ENCODE data around the gene BCL11B.

DNA sequence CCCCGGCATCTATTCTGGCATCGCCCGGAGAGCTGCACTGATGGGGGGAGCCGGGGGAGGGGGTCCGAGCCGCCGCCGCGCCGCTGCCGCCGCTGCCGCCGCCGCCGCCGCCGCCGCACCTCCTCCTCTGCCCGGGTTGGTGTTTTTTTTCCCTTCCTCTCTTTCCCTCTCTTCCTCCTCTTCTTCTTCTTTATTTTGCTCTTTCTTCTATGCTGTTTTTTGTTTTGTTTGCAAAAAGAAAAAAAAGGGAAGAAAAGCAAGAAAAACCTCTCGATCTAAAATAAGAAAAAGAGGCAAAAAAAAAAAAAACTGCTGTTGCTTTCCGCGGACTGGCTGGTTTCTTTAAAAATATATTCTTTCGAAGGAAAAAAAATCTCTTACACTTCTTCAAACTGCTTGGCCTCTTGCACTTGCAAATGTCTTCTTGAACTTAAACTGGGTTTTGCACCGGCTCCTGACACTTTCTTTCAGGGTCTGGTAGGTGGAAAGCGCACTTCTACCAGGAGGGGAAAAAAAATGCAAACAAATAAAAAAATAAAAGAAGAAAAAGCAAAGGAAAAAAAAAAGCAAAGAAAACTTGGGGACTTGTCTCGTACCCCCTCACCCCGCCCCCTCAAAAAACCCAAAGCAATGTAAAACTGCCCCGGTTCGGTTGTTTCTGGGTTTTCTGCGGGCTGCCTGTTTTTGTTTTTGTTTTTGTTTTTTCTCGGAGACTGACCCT is 616 bp downstream of the BCL11B start:
- no peak for TF ChIP-seq HMG20B (CRISPR knock-in tag; IDR thresholded peaks at IDR 0.05)
- TF ChIP-seq NFXL1 (CRISPR knock-in tag; IDR thresholded peaks at IDR 0.05), result no peak
- no peak for TF ChIP-seq EP300 (IDR thresholded peaks at IDR 0.05; ENCODE audit: low read length)
- TF ChIP-seq, protein P1, sequence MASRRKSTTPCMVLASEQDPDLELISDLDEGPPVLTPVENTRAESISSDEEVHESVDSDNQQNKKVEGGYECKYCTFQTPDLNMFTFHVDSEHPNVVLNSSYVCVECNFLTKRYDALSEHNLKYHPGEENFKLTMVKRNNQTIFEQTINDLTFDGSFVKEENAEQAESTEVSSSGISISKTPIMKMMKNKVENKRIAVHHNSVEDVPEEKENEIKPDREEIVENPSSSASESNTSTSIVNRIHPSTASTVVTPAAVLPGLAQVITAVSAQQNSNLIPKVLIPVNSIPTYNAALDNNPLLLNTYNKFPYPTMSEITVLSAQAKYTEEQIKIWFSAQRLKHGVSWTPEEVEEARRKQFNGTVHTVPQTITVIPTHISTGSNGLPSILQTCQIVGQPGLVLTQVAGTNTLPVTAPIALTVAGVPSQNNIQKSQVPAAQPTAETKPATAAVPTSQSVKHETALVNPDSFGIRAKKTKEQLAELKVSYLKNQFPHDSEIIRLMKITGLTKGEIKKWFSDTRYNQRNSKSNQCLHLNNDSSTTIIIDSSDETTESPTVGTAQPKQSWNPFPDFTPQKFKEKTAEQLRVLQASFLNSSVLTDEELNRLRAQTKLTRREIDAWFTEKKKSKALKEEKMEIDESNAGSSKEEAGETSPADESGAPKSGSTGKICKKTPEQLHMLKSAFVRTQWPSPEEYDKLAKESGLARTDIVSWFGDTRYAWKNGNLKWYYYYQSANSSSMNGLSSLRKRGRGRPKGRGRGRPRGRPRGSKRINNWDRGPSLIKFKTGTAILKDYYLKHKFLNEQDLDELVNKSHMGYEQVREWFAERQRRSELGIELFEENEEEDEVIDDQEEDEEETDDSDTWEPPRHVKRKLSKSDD (conservative IDR thresholded peaks at IDR 0.05; ENCODE audit: low read length), result no peak
- no peak for TF ChIP-seq ESRRA (IDR thresholded peaks at IDR 0.05; ENCODE audit: borderline replicate concordance, low read depth)
- TF ChIP-seq PHTF2 (CRISPR knock-in tag; IDR thresholded peaks at IDR 0.05), result no peak
- no peak for TF ChIP-seq HNRNPUL1 (IDR thresholded peaks at IDR 0.05; ENCODE audit: low read length)
- no peak for TF ChIP-seq HDAC6 (IDR thresholded peaks at IDR 0.05; ENCODE audit: low read depth, low read length)
- TF ChIP-seq, protein P2, sequence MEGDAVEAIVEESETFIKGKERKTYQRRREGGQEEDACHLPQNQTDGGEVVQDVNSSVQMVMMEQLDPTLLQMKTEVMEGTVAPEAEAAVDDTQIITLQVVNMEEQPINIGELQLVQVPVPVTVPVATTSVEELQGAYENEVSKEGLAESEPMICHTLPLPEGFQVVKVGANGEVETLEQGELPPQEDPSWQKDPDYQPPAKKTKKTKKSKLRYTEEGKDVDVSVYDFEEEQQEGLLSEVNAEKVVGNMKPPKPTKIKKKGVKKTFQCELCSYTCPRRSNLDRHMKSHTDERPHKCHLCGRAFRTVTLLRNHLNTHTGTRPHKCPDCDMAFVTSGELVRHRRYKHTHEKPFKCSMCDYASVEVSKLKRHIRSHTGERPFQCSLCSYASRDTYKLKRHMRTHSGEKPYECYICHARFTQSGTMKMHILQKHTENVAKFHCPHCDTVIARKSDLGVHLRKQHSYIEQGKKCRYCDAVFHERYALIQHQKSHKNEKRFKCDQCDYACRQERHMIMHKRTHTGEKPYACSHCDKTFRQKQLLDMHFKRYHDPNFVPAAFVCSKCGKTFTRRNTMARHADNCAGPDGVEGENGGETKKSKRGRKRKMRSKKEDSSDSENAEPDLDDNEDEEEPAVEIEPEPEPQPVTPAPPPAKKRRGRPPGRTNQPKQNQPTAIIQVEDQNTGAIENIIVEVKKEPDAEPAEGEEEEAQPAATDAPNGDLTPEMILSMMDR (IDR thresholded peaks at IDR 0.05 in 2 of 3, conservative IDR thresholded peaks at IDR 0.05 in 1 of 3; ENCODE audit: insufficient read depth in 2 of 3, low read depth in 1 of 3, low read length in 3 of 3), result no peak
